OCI-LY1 (cell line): ENCODE data around the gene WIPF1.

Experiments used
- H2AFZ ChIP-seq: fragments of 200-600 bp; sonication (generic), shearing (Covaris generic); 2 replicates; pipeline ENCODE4 v1.6.0; 2014; ENCODE audit warnings: antibody characterized with exemption, mild to moderate bottlenecking, low read length
- H3F3A ChIP-seq: fragments of 200-600 bp; sonication (generic), shearing (Covaris generic); 2 replicates; pipeline ENCODE4 v1.6.0; 2014; ENCODE audit warnings: mild to moderate bottlenecking, antibody characterized with exemption, low read length, moderate library complexity; ENCODE audit not compliant: insufficient read depth
- H3K27ac ChIP-seq: fragments of 200-600 bp; sonication (generic); 2 replicates; pipeline ENCODE4 v1.5.1; 2014; ENCODE audit warnings: low read length, mixed run types, mild to moderate bottlenecking, low read depth; ENCODE audit not compliant: poor library complexity, severe bottlenecking
- H3K27me3 ChIP-seq: fragments of 200-600 bp; sonication (generic); 2 replicates; pipeline ENCODE4 v1.6.0; 2014; ENCODE audit warnings: antibody characterized with exemption, mild to moderate bottlenecking, low read length, moderate library complexity; ENCODE audit not compliant: insufficient read depth
- H3K36me3 ChIP-seq: fragments of 200-600 bp; sonication (generic); 2 replicates; pipeline ENCODE4 v1.6.1; 2014; ENCODE audit warnings: mild to moderate bottlenecking, antibody characterized with exemption, low read length, moderate library complexity, mixed read lengths; ENCODE audit not compliant: insufficient read depth
- H3K4me1 ChIP-seq: fragments of 200-600 bp; sonication (generic); 2 replicates; pipeline ENCODE4 v1.5.1; 2014; ENCODE audit warnings: mild to moderate bottlenecking, low read length, moderate library complexity; ENCODE audit not compliant: insufficient read depth, severe bottlenecking
- H3K4me2 ChIP-seq: fragments of 200-600 bp; sonication (generic), shearing (Covaris generic); 2 replicates; pipeline ENCODE4 v1.6.1; 2014; ENCODE audit warnings: low read length
- H3K4me3 ChIP-seq: fragments of 200-600 bp; sonication (generic); 2 replicates; pipeline ENCODE4 v1.5.1; 2014; ENCODE audit warnings: low read length, low read depth, mild to moderate bottlenecking, mixed read lengths; ENCODE audit not compliant: poor library complexity, severe bottlenecking
- H3K79me2 ChIP-seq: fragments of 200-600 bp; shearing (Covaris generic); 2 replicates; pipeline ENCODE4 v1.6.1; 2016; ENCODE audit warnings: mixed run types, low read length, mixed read lengths; ENCODE audit not compliant: insufficient read depth
- H3K9ac ChIP-seq: fragments of 200-600 bp; sonication (generic), shearing (Covaris generic); 2 replicates; pipeline ENCODE4 v1.6.1; 2014; ENCODE audit warnings: mild to moderate bottlenecking, low read length, mixed read lengths
- H3K9me2 ChIP-seq: fragments of 200-600 bp; sonication (generic), shearing (Covaris generic); 2 replicates; pipeline ENCODE4 v1.6.1; 2014; ENCODE audit warnings: low read depth, mild to moderate bottlenecking, low read length, mixed read lengths
- H3K9me3 ChIP-seq: fragments of 200-600 bp; shearing (Covaris generic); 2 replicates; pipeline ENCODE4 v1.6.1; 2014; ENCODE audit warnings: low read length, mixed read lengths
- H4K20me1 ChIP-seq: fragments of 200-600 bp; sonication (generic), shearing (Covaris generic); 2 replicates; pipeline ENCODE4 v1.6.0; 2016; ENCODE audit warnings: mild to moderate bottlenecking, low read length; ENCODE audit not compliant: insufficient read depth
- CTCF ChIP-seq: fragments of 200-600 bp; sonication (generic), shearing (Covaris generic); IDR thresholded peaks from 2 replicates; pipeline ENCODE4 v1.5.1; 2017; ENCODE audit warnings: mild to moderate bottlenecking, antibody characterized with exemption, low read length, moderate library complexity, mixed read lengths
- EZH2 ChIP-seq: fragments of 200-600 bp; sonication (generic), shearing (Covaris generic); IDR thresholded peaks from 2 replicates; pipeline ENCODE4 v1.8.0; 2017; ENCODE audit warnings: borderline replicate concordance, mixed run types, mild to moderate bottlenecking, antibody characterized with exemption, low read length, moderate library complexity, mixed read lengths

Gene WIPF1

GRCh38 chr2:174510583-174511189 lies 86.9 kb downstream of the WIPF1 start:
- no peak for TF ChIP-seq CTCF
- no peak for TF ChIP-seq EZH2
- Histone ChIP-seq H3K4me1 (no peaks in the 10 kb centered on the region), H4K20me1 (no peaks in the 10 kb centered on the region), H2AFZ (no peak overlapping the region), H3K27ac (no peak overlapping the region), H3K36me3 (no peaks in the 10 kb centered on the region; the same call in 1 of the 2 replicates), H3F3A (no peaks in the 10 kb centered on the region), H3K9ac (no peak overlapping the region), H3K4me3 (no peak overlapping the region), H3K27me3 (no peaks in the 10 kb centered on the region), H3K4me2 (no peak overlapping the region), H3K9me3 (peaks cover 15% of the 10 kb centered on the region), H3K9me2 (no peaks in the 10 kb centered on the region), H3K79me2 (no peaks in the 10 kb centered on the region)
